ENCODE results near the gene AGAP1.

Gene AGAP1

DNA sequence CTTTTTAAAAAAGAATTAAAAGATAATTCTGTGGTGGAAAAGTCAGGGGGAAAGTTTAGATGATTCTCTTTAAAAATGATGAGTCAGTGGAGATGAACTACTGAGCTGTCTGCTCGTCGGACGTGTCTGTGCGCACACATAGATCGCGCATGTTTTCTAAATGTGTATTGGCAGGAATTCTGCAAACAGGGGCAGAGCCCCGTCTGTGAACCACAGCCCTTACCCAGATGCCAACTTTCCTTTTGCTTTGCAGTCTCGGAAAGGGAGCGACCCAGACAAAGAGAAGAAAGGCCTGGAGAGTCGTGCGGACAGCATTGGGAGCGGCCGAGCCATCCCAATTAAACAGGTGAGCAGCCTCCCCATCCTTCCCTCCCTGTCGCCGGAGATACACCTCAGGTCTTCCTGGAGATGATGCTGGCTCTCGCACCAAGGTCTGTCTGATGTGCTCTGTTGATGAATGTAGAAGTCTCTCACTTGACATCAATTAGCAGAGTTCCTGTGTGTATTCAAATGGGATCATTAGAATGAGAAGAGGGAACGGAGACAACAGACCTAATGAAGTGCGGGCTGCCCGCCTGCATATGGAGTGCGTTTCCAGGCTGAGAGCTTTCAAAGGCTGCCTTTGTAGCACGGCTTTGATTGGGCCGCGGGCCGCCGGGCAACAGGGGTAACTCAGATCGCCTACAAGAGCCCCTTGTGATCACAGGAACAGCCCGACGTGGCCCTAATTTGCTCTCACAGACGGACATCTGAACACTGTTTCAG is 313.3 kb downstream of the AGAP1 start:
- no peak overlapping the region for H3K4me3 ChIP-seq (ENCODE audit: low read depth, low read length)
- TF ChIP-seq, protein P1, sequence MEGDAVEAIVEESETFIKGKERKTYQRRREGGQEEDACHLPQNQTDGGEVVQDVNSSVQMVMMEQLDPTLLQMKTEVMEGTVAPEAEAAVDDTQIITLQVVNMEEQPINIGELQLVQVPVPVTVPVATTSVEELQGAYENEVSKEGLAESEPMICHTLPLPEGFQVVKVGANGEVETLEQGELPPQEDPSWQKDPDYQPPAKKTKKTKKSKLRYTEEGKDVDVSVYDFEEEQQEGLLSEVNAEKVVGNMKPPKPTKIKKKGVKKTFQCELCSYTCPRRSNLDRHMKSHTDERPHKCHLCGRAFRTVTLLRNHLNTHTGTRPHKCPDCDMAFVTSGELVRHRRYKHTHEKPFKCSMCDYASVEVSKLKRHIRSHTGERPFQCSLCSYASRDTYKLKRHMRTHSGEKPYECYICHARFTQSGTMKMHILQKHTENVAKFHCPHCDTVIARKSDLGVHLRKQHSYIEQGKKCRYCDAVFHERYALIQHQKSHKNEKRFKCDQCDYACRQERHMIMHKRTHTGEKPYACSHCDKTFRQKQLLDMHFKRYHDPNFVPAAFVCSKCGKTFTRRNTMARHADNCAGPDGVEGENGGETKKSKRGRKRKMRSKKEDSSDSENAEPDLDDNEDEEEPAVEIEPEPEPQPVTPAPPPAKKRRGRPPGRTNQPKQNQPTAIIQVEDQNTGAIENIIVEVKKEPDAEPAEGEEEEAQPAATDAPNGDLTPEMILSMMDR (conservative IDR thresholded peaks at IDR 0.05; ENCODE audit: low read depth, low read length) = no peak
- no peak for DNase-seq (ENCODE audit: low read depth)

DNA sequence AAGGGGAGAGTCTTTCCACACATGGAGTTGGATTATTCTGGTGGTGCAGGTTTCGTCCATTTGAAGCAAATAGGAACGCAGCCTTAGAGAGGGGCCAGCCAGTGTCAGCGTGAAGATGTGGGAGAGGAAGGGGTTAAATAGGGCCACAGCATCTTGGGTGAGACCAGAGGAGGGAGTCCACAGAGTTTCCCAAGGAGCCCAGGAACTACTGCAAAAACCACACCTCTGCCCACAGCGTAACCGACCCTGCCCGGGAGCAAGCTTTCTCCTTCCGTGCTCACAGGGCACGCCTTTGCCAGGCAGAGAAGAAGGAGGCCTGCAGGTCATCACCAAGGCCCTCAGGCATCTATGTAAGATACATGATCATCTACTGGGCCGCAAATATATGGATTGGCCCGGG is 314.5 kb downstream of the AGAP1 start:
- no peak overlapping the region for H3K4me3 ChIP-seq (ENCODE audit: low read depth, low read length)
- no peak for DNase-seq (ENCODE audit: low read depth)
- TF ChIP-seq, protein P1 (conservative IDR thresholded peaks at IDR 0.05; ENCODE audit: low read depth, low read length) = no peak

DNA sequence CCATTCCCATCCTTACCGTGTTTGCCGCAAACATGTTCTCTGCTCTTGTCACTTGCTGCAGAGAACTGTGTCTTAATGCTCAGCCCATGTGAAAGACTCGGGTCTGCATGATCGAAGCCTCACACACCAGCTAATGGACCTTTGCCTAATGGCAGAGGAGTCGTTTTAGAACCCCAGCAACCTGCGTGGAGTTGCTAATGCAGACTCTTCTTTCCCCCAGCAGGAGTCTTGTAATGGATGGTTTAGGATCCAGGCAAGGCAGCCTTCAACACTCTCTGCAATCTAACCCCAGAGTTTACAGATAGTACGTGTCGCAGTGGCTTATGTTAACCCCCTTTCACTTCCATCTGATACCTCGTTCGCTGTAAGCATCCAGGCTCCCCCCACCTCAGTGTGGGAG is 316.4 kb downstream of the AGAP1 start:
- no peak for DNase-seq (ENCODE audit: low read depth)
- no peak overlapping the region for H3K4me3 ChIP-seq (ENCODE audit: low read depth, low read length)
- TF ChIP-seq, protein P1 (conservative IDR thresholded peaks at IDR 0.05; ENCODE audit: low read depth, low read length) = no peak

DNA sequence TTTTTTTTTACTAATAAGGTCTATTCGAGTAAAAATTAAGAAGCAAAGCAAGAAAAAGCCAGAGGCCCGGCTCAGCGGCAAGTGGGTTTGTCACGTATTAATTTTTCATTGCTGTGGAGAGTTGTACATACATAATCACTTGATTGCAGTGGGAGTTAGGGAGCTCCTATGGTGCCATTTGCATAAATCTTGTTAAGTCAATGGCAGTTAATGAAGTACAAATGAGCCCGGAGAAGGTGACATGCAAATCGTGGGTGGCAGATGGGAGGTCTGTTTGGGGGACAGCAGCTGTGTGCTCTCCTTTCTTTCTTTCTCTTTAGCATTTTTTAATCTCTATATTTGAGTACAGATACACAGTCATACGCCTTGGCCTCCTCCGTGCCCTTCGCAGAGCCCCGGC is 317.0 kb downstream of the AGAP1 start:
- DNase-seq (ENCODE audit: low read depth) = no peak

DNA sequence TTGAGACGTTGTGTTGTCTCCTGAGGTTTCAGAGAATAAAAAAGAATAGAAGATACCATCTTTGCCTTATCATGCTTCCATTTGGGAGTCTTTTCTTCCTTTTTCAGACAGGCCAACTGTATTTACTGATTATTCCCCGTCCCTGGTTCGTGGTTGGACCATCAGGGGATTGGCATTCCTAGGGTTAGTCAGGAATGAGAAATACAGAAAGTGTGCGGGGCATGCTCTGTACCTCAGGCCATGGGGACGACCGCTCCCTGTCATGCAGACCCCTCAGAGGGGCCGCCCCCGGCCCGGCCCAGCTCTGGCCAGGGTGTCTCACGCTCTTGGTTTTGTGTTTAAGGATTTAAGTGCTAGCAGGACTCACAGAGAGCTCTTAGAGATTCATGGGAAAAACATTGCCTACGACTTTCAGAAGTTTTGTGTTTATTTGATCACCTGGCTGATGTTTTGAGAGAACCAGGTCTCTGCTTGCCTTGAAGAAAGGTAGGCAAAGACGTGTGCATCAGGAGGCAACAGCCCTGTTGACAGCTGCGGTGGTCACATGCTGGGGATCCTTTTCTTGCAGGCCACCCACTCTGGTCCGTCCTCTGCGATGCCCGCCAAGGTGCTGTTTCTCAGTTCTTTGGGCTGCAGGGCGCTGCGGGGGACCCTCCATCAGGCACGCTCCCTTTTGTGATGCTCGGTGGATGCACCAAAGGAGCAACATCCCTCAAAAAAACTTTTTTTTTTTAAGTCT is 317.8 kb downstream of the AGAP1 start:
- DNase-seq (ENCODE audit: low read depth) = no peak
- no peak overlapping the region for H3K4me3 ChIP-seq (ENCODE audit: low read depth, low read length)
- TF ChIP-seq, protein P1 (conservative IDR thresholded peaks at IDR 0.05; ENCODE audit: low read depth, low read length) = no peak

More for the DNA sequence above, 317.0 kb downstream of the AGAP1 start:
- TF ChIP-seq, protein P1 (conservative IDR thresholded peaks at IDR 0.05; ENCODE audit: low read depth, low read length) = no peak
- no peak overlapping the region for H3K4me3 ChIP-seq (ENCODE audit: low read depth, low read length)

DNA sequence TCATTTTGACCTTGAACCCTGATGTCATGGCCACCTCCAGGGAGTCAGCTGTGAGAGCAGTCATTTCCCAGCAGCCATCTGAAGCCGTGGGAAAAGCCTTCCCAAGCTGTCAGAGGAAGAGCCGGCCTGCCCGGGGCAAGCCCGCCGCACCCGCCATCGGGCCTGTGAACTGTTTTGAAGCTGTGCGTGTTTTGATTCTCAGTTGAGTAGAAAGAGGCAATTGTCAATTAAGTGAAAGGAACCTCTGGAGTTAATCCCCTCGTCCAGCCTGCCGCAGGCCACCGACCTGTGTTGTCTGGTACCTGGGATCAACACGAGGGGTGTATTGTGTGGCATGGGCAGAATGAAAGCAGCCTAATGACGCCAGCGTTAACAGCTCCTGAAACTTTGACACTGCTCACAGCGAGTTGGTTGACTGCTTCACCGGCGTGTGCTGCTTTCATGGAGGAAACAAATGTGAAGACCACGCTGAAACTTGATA is 318.4 kb downstream of the AGAP1 start:
- TF ChIP-seq, protein P1 (conservative IDR thresholded peaks at IDR 0.05; ENCODE audit: low read depth, low read length) = no peak
- H3K4me3 ChIP-seq (ENCODE audit: low read depth, low read length) = no peak overlapping the region
- no peak for DNase-seq (ENCODE audit: low read depth)
